Osteoblast (primary cell): ENCODE data around the gene PAK1. TPM values are rescaled to one million over a fixed set of nuclear protein-coding genes. Genes with fewer than 3 reads are reported as not detected.
A peak's percentile ranks its signal among the peaks of the same experiment; 100 is the strongest.

Source experiments
- DNase-seq: peaks from one replicate; pipeline ENCODE4 v3.0.0; 2011; ENCODE audit warnings: low spot score, mixed read lengths; ENCODE audit not compliant: insufficient read length; ENCODE audit errors: missing footprints
- H2AFZ ChIP-seq: 2 replicates; pipeline ENCODE4 v1.6.0; 2011; ENCODE audit warnings: mild to moderate bottlenecking, low read length
- H3K27ac ChIP-seq: 2 replicates; pipeline ENCODE4 v1.5.1; 2011; ENCODE audit warnings: mild to moderate bottlenecking, low read depth, low read length, moderate library complexity
- H3K27me3 ChIP-seq: 2 replicates; pipeline ENCODE4 v1.6.0; 2012; ENCODE audit warnings: mild to moderate bottlenecking, control low read depth, inconsistent platforms, low read length, moderate library complexity; ENCODE audit not compliant: insufficient read depth
- H3K36me3 ChIP-seq: 2 replicates; pipeline ENCODE4 v1.5.1; 2011; ENCODE audit warnings: mild to moderate bottlenecking, low read length, control low read depth, moderate library complexity; ENCODE audit not compliant: insufficient read depth
- H3K4me1 ChIP-seq: 2 replicates; pipeline ENCODE4 v1.5.1; 2011; ENCODE audit warnings: mild to moderate bottlenecking, low read length, control low read depth, moderate library complexity; ENCODE audit not compliant: insufficient read depth
- H3K4me2 ChIP-seq: 2 replicates; pipeline ENCODE4 v1.6.0; 2011; ENCODE audit warnings: mild to moderate bottlenecking, low read length; ENCODE audit not compliant: insufficient read depth
- H3K4me3 ChIP-seq: fragments of 200-600 bp; sonication (generic); 3 replicates; pipeline ENCODE4 v1.5.1; 2012; ENCODE audit warnings: mild to moderate bottlenecking, low read length, inconsistent platforms; ENCODE audit not compliant: insufficient read depth
- H3K79me2 ChIP-seq: 2 replicates; pipeline ENCODE4 v1.6.0; 2012; ENCODE audit warnings: mild to moderate bottlenecking, low read length, control low read depth, inconsistent platforms; ENCODE audit not compliant: insufficient read depth
- H3K9me3 ChIP-seq: 2 replicates; pipeline ENCODE4 v1.5.1; 2011; ENCODE audit warnings: low read depth, low read length, control low read depth
- H4K20me1 ChIP-seq: 2 replicates; pipeline ENCODE4 v1.6.0; 2012; ENCODE audit warnings: mild to moderate bottlenecking, low read length, control low read depth; ENCODE audit not compliant: insufficient read depth
- CTCF ChIP-seq: IDR thresholded peaks from 2 replicates; pipeline ENCODE4 v1.5.1; 2011; ENCODE audit warnings: mild to moderate bottlenecking, low read depth, low read length, moderate library complexity; ENCODE audit errors: extremely low read depth
- total RNA-seq: library from RNA; depleted of rRNA; stranded (reverse); fragments of >200 nt; gene quantifications from 2 replicates; pipeline ENCODE4 v1.2.3, GENCODE V29; 2012

Gene PAK1
- total RNA-seq, 1 donor, result 34.4 TPM

- DNase-seq, result peak; percentile 72
- H3K27ac ChIP-seq, result no peak overlapping the region
These were observed 150.8 kb downstream of the PAK1 start for GRCh38 chr11:77322926-77323590.

DNA sequence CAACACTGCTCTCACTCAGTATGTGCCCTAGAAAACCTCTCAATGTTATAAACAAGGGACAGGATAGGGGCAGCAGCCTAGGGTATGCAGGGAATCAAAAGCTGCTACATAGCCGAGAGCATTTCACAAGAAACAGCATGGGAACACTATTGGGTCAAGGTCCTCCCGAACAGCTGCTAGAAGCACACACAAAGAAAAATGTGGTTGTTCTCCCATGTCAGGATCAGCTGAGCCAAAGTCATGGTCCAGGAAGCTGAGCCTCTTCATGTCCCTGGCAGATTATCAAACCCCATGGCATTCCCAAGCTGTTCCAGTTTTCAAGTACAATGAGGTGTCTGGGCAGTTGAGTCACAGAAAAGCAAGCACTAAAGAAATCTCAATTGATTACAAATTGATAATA is 151.4 kb downstream of the PAK1 start:
- Histone ChIP-seq H3K4me2 (no peak overlapping the region), H3K36me3 (no peaks in the 10 kb centered on the region), H2AFZ (no peak overlapping the region), H3K4me1 (peaks cover 12% of the 10 kb centered on the region), H4K20me1 (no peaks in the 10 kb centered on the region), H3K27ac (no peak overlapping the region), H3K9me3 (no peaks in the 10 kb centered on the region), H3K27me3 (no peaks in the 10 kb centered on the region), H3K4me3 (no peak overlapping the region), H3K79me2 (no peaks in the 10 kb centered on the region)
- no peak for DNase-seq
- no peak for TF ChIP-seq CTCF

More at GRCh38 chr11:77322926-77323590, 150.8 kb downstream of the PAK1 start:
- no peaks in the 10 kb centered on the region for H3K79me2 ChIP-seq
- no peak overlapping the region for H3K4me2 ChIP-seq
- H3K27me3 ChIP-seq, result no peaks in the 10 kb centered on the region
- peaks cover 12% of the 10 kb centered on the region for H3K4me1 ChIP-seq
- no peaks in the 10 kb centered on the region for H4K20me1 ChIP-seq
- H2AFZ ChIP-seq, result no peak overlapping the region
- no peak overlapping the region for H3K4me3 ChIP-seq
- no peak for TF ChIP-seq CTCF
- no peaks in the 10 kb centered on the region for H3K9me3 ChIP-seq
- no peaks in the 10 kb centered on the region for H3K36me3 ChIP-seq

GRCh38 chr11:77320351-77320750 is 153.5 kb downstream of the PAK1 start:
- no peaks in the 10 kb centered on the region for H3K79me2 ChIP-seq

More at GRCh38 chr11:77320351-77320750, 153.5 kb downstream of the PAK1 start:
- Histone ChIP-seq H3K36me3 (no peaks in the 10 kb centered on the region), H3K27ac (no peak overlapping the region), H3K4me1 (peaks cover 12% of the 10 kb centered on the region), H3K27me3 (peaks cover 3% of the 10 kb centered on the region), H3K4me2 (no peak overlapping the region), H3K9me3 (no peaks in the 10 kb centered on the region), H3K4me3 (no peak overlapping the region), H2AFZ (no peak overlapping the region), H4K20me1 (no peaks in the 10 kb centered on the region)
- DNase-seq, result no peak
- no peak for TF ChIP-seq CTCF
